ENCODE measurements around the gene GPC6. TPM values are rescaled to one million over a fixed set of nuclear protein-coding genes. Genes with fewer than 3 reads are reported as not detected.

GPC6 gene
- total and polyA plus RNA-seq, 2 experiments from 2014 or later = 26.0 to 92.8 TPM

GRCh38 chr13:93265800-93266199 lies 39.2 kb downstream of the GPC6 start:
- Histone ChIP-seq H3K9me2 (replicated peaks; ENCODE audit: insufficient read depth) (no peaks in the 10 kb centered on the region), H3K4me1 (ENCODE audit: insufficient read depth) (peaks cover 10% of the 10 kb centered on the region), H4K20me1 (ENCODE audit: insufficient read depth, poor library complexity, severe bottlenecking) (no peaks in the 10 kb centered on the region), H3K27me3 (no peaks in the 10 kb centered on the region), H3K27ac (no peak overlapping the region), H3K4me2 (no peak overlapping the region), H2AFZ (no peak overlapping the region), H3K4me3 (no peak overlapping the region), H3K79me2 (peaks cover 83% of the 10 kb centered on the region), H3K9me3 (ENCODE audit: low read depth) (no peaks in the 10 kb centered on the region), H3K36me3 (replicated peaks; ENCODE audit: insufficient read depth, low read depth) (no peaks in the 10 kb centered on the region)
- DNase-seq (ENCODE audit: low spot score) = no peak
- 98% methylated on average over 5 of the region's 5 CpGs for WGBS (ENCODE audit: low lambda C conversion rate, missing lambda C conversion rate)
- no peak for TF ChIP-seq EZH2phosphoT487 (IDR thresholded peaks at IDR 0.05; ENCODE audit: low read depth, severe bottlenecking, unreplicated experiment)
- no peak for TF ChIP-seq EZH2 (IDR thresholded peaks at IDR 0.05; ENCODE audit: borderline replicate concordance)

GRCh38 chr13:93266681-93267080 lies 40.1 kb downstream of the GPC6 start:
- Histone ChIP-seq H3K36me3 (replicated peaks; ENCODE audit: insufficient read depth, low read depth) (no peaks in the 10 kb centered on the region), H3K9me3 (ENCODE audit: low read depth) (no peaks in the 10 kb centered on the region), H3K4me1 (ENCODE audit: insufficient read depth) (peaks cover 14% of the 10 kb centered on the region), H3K4me2 (no peak overlapping the region), H4K20me1 (ENCODE audit: insufficient read depth, poor library complexity, severe bottlenecking) (no peaks in the 10 kb centered on the region), H3K27ac (no peak overlapping the region), H3K27me3 (no peaks in the 10 kb centered on the region), H2AFZ (no peak overlapping the region), H3K79me2 (peaks cover 75% of the 10 kb centered on the region), H3K4me3 (no peak overlapping the region), H3K9me2 (replicated peaks; ENCODE audit: insufficient read depth) (no peaks in the 10 kb centered on the region)
- WGBS (ENCODE audit: low lambda C conversion rate, missing lambda C conversion rate) = 76% methylated on average over 1 of the region's 1 CpG
- no peak for DNase-seq (ENCODE audit: low spot score)
- TF ChIP-seq EZH2 (IDR thresholded peaks at IDR 0.05; ENCODE audit: borderline replicate concordance) (no peak), CTCF (IDR thresholded peaks at IDR 0.05; ENCODE audit: poor library complexity) (no peak), EZH2phosphoT487 (IDR thresholded peaks at IDR 0.05; ENCODE audit: low read depth, severe bottlenecking, unreplicated experiment) (no peak)

- Histone ChIP-seq H3K9me3 (ENCODE audit: low read depth) (no peaks in the 10 kb centered on the region), H3K4me2 (no peak overlapping the region), H4K20me1 (ENCODE audit: insufficient read depth, poor library complexity, severe bottlenecking) (no peaks in the 10 kb centered on the region), H3K4me1 (ENCODE audit: insufficient read depth) (peaks cover 18% of the 10 kb centered on the region), H3K36me3 (replicated peaks; ENCODE audit: insufficient read depth, low read depth) (no peaks in the 10 kb centered on the region), H2AFZ (no peak overlapping the region), H3K79me2 (peaks cover 73% of the 10 kb centered on the region), H3K9me2 (replicated peaks; ENCODE audit: insufficient read depth) (no peaks in the 10 kb centered on the region), H3K27ac (no peak overlapping the region), H3K4me3 (no peak overlapping the region), H3K27me3 (no peaks in the 10 kb centered on the region)
- DNase-seq (ENCODE audit: low spot score) = no peak
- WGBS (ENCODE audit: low lambda C conversion rate, missing lambda C conversion rate) = 82% methylated on average over 7 of the region's 7 CpGs
- TF ChIP-seq EZH2phosphoT487 (IDR thresholded peaks at IDR 0.05; ENCODE audit: low read depth, severe bottlenecking, unreplicated experiment) (no peak), EZH2 (IDR thresholded peaks at IDR 0.05; ENCODE audit: borderline replicate concordance) (no peak), CTCF (IDR thresholded peaks at IDR 0.05; ENCODE audit: poor library complexity) (no peak)
Observed at GRCh38 chr13:93268327-93269028, 41.9 kb downstream of the GPC6 start.
